ENCODE results near the gene TTC23.

The TTC23 gene

DNA sequence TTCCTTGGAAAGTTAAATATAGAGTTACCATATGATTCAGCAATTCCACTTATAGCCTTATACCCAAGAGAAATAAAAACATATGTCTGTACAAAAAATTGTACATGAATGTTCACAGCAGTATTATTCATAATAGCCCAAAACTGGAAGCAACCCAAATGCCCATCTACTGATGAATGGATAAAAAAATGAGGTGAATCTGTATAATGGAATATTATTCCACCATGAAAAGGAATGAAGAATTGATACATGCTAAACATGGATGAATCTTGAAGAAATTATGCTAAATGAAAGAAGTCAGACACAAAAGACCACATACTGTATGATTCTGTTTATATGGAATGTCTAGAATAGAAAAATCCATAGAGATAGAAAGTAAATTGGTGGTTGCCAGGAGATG is 61.4 kb downstream of the TTC23 start:
- no peak for DNase-seq

DNA sequence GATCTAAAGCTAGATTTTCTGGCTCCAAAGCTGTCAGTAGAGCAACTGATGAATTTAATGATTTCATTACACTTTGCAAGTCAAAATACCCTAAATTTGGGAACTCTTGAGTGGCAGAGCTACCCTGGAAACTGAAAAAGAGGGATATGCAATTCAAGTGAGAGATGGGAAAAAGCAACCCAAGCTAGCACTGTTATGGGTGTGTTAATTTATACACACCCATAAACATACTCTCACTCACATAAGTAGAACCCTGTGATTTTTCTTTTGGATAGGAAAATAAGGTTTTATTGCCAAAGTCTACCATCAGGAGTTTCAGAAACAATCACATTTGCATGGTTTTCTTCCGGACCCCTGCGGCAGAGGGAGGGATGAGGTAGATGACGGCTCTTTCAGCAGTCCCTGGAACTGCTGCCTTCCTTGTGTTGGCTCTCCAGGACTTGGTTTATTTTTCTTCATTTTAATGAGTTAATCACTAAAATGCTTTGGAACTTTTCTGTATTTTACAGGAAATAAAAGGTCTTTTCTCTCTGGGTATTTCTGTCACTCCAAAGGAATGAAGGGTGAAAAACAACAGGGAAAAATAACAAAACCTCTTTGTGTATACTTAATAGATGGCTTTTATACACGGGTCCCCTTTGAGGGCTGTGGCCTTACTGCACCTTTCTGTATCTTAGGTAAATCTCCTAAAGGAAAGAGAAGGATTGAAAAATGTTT is 63.8 kb downstream of the TTC23 start:
- no peak for DNase-seq

DNA sequence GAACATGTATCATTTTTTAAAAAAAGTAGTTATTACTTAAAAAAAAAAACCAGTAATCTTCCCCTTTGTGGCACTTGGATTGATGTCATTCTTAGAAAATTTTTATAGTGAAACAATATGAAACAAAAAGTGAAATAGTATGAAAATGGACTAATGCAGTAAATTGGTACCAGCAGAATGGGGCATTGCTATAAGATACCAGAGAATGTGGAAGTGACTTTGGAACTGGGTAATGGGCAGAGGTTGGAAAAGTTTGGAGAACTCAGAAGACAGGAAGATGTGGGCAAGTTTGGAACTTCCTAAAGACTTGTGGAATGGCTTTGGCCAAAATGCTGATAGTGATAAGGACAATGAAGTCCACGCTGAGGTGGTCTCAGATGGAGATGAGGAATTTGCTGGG is 66.6 kb downstream of the TTC23 start:
- no peak for DNase-seq

DNA sequence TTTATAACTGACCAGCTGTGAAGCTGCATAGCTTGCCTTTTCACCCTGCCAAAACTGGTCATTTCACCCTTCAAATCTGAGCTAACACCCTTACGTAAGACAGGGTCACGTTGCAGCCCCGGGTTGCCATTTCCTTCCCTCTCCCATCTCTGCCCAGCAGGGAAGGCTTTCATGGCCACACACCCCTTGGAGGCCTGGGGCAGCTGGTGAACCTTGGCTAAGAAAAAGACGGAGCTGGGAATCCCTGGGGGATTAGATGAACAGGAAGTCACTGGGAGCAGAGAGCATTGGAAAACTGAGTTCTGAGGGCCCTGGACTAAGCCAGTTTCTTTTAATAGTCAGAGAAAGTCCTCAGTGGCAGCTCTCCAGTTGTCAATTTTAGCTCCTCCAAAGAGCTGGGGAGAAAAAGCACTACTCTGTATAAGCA is 67.8 kb downstream of the TTC23 start:
- DNase-seq = no peak

DNA sequence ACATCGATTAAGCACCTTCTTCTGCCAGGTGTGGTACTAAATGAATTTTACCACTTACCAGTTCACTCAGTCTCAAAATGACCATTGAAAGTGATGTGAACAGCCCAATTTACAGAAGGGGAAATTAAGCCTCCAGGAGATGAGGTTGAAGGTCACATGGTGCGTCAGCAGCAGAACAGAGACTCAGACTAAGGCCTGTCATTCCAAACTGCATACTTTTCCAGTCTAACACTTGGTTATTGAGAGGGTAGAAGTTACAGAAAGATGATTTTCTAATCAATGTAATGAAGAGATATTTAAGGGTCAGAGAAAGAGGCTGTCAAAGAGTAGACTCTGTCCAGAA is 68.4 kb downstream of the TTC23 start:
- no peak for DNase-seq

DNA sequence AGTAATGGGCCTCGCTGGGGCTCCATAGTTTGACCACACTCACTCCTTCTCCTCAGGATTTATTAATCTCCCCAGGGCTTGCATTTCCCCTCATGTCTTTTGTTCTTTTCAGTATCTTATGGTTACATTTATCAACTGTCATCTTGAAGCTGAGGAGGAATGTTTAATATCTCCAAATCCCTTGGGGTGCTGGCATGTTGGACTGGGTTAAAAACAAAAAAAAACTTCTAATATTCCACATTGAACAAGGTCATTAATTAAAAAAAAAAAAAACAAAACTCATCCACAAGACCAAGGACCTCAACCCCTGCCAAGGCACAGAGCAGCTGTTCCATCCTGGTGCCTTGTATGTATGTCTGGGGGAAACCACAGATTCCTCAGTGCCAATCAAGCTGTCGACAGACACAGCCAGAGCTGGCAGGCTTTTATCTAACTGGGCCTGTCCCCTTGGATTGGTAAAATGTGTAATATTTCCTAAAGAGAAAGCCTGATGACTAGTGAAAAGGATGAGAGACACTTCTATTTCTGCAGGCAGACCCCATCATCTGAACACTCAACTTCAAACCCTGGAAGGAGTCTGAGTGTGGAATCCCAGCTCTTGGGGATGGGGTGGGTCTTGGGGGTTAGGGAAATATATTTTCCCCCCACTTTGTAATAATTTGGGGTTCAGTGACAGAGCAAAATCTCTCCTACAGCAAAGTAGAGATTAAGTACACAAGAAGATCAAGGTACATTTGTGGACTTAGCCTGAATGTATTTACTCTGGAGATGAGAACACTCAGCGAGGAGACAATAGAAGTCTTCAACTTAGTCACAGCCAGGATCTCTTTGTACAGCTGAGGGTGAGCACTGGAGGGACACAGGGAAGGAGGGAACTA is 69.1 kb downstream of the TTC23 start:
- no peak for DNase-seq

DNA sequence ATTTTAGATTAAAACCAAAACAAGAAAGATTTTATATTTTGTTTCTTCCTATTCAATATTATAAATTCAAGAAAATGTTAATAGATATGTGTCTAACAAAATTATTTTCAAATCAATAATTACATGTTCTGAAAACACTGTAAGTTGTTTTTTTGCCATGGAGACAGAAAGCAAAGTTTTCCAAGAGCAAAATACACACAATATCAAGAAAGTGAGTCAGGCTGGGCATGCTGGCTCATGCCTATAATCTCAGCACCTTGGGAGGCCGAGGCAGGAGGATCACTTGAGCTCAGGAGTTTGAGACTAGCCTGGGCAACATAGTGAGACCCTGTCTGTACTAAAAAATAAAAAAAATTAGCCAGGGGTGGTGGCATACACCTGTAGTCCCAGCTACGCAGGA is 71.7 kb downstream of the TTC23 start:
- no peak for DNase-seq

DNA sequence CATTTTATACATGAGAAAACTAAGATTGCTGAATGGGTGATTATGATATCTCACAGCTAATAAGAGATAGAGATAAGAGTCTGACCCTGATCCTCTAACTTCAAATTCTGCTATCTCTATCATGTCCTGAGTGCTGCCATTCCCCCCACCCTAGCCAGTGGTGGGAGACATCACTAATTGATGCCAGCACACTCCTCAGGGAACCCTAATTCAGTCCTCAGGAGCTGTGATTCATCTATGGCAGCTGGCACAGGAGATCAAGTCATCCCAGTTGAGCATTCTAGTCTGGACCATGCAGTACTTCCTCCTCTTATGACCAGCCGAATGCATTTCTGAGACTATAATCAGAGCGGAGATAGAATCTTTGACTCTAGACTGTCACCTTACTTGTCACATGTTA is 72.6 kb downstream of the TTC23 start:
- no peak for DNase-seq

DNA sequence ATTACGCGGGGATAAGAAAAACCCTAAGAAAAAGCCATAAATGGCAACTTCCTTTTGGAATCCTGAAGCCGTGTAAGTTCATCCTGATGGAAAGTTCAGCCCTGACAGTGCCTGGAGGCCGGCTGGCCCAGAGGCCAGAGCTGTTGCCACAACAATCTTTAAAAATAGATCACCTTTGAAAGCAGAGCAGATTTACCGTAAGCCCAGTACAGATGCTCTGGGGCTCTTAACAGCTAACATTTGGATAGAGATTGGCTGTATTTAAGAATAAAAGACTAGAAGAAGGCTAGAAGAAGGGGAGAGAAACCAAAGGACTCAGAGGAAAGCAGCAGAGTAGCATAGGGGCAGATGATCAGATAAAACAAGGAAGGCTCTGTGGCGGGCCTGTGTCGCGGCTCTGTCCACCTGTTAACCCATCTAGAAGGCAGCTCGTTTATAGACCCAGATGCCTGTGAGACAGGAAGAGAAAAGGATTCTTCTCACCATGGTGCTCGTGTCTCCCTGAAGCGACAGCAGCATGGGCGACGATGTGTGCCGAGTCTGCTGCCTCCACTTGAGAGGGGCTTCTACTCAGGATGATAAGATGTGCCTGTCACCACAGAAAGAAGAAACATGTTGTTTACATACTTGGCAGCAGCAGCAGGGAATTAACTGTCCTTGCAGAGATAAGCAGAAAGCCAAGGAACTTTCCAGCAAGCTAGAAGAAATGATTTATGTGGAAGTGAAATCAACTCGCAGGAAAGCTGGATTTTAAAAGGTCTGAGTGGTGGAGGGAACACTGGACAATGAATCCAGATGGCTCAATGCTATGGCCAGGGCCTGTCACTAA is 74.6 kb downstream of the TTC23 start:
- no peak for DNase-seq

DNA sequence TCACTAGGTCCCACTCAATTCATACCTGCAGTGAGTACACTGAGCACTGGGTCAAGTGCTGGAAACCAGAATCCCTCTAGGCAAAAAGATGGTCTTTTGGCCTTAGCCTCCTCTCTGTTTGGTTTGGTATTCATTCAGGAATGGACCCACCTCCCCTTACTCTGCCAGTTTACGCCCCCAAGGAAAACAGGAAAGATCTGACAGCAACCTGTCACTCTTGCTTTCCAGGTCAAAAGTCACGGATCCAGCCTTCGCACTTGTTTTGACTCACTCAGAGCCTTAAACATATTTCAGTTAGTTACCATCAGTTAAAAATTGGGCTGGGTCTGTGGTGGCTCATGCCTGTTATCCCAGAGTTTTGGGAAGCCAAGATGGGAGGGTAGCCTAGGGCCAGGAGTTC is 76.4 kb downstream of the TTC23 start:
- DNase-seq = no peak

DNA sequence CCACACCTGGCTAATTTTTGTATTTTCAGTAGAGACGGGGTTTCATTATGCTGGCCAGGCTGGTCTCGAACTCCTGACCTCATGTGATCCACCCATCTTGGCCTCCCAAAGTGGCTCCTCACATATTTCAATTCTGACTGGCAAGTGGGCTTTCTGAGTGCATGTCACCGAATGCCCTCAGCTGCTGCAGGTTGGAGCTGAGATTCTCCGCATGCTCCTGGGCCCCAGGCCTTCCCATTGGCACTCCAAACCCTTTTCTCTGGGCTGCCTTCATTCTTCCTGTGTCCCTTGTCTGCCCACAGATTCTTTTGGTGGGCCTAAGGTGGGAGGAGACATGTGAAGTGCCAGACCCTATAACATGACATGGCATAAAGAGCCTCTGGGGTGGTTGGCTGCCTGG is 77.2 kb downstream of the TTC23 start:
- no peak for DNase-seq

DNA sequence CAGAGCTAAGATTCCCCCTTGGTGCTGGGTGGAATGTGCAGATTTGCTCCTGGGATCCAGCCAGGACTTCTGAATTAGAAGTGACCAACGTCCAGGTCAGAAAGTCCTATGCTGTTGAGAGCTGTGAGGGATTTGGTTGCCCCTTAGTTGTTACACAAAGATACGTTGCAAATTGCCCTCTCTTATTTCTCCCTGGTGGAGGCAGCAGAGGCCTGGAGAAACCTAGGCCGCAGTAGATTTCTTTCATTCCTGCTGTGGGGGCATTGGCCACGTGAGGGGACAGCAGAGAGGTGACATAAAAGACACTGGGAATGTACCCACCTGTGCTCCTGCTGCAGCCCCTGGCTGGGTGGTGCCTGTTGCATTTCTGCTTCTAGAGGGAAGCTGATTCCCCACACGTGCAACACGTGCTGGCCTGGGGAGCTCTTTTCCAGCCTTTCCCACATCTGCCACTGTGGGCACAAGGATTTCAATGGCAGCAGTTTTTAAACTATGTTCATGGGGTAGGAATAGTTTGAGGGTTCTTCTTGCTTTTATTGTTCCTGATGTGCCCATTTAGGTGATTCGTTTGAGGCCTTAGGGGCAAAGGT is 78.8 kb downstream of the TTC23 start:
- DNase-seq = no peak

DNA sequence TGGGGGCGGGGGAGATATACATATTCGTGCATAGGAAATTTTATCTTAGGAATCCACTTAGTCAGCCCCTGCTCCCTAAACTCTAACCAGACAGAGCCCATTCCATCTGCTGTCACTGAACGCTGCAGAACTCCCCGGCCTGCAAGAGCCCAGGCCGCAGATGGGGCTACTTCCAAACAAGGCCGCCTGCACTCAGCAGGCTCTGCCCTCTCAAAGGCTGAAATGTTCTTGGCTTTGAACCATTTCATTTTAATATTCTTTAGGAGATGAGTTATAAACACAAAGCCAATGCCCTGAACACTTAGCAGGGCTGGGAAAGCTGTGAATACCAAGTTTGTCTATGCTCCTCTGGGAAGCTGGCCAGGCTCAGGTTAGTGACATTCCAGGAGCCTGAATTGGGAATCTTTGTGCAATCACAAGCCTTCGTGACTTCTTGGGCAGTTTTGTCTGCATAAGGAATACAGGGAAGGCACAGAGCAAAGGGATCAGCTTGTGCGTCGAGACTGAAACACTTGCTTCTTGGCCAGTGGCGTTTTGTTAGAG is 79.5 kb downstream of the TTC23 start:
- DNase-seq = no peak

DNA sequence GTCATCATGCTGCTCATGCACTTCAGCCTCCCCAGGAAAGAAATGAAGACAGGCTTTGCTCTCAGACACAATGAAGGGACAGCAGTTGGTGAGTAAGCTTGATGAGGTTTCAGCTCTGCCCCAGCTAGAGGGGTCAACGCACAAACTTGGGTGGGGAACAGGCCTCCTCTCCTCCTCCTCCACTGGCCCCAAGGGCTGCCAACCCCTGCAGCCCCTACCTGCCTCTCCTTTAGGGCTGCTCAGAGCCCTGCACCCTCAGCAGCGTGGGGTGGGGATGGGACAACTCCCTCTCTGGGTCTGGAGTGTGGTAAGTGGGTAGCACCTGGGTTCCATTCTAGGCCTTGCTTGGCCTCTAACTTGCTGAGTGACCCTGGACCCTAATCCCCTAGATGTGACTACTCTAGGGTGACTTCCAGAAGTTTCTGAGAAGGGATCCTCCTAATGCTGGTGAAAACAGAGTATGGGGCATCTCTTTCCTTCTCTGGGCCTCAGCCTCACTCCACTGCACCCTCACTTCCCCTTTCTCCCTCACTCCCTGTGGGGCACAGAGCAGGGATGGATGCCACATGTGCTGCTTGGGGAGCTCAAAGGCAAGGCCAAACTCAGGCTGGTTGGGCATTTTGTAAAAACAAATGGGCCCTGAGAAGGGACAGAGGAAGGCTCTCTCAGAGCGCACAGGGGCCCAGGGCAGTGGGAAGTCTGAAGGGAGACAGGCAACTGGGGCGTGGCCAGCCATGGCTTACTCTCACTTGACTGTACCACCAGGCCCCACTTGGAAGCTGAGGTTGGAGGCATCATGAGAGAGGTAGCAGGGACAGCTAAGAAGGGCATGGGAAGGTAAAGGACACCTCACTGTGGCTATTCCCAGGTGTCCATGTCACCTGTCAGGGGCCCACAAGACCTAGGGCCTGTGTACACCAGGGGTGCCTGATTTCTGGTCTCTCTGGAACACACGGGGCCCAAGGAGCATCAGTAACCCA is 80.5 kb downstream of the TTC23 start:
- no peak for DNase-seq

DNA sequence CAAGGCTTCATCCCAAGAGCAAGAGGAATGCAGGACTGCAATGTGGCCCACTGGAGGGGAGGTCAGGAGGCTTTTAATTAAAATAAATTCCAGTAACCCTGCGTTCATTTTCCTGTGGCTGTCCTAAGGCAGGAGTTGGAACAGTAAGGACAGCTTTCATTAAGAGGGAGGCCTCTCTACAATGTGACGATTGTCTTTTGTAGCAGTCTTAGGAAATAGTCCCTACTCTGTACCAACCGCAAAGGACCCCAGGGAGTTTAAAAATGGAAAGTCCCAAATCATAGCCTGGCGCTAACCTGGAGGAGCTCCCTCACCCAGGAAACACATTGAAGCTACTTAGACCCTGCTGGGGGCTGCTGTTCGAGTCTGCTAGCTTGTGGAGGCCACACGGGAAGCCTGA is 81.7 kb downstream of the TTC23 start:
- no peak for DNase-seq

DNA sequence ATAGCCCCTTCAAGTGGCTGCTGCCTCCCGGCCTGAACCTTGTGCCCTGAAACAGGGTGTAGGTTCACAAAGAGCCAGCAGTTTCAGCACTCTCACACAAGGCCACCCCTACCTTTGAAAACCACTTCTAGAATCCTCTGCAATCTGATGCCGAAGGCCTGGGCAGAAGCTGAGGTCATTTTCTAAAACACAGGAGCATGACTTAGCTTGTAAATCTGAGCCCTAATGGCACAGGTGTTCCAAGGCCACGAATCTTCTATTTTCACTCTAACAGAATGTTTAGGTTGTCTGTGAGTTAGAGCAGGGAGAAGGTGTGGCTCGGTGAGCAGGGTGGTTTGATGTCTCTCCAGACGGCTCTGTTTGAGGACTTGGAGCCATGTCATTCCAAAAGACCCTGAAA is 82.2 kb downstream of the TTC23 start:
- DNase-seq = no peak

DNA sequence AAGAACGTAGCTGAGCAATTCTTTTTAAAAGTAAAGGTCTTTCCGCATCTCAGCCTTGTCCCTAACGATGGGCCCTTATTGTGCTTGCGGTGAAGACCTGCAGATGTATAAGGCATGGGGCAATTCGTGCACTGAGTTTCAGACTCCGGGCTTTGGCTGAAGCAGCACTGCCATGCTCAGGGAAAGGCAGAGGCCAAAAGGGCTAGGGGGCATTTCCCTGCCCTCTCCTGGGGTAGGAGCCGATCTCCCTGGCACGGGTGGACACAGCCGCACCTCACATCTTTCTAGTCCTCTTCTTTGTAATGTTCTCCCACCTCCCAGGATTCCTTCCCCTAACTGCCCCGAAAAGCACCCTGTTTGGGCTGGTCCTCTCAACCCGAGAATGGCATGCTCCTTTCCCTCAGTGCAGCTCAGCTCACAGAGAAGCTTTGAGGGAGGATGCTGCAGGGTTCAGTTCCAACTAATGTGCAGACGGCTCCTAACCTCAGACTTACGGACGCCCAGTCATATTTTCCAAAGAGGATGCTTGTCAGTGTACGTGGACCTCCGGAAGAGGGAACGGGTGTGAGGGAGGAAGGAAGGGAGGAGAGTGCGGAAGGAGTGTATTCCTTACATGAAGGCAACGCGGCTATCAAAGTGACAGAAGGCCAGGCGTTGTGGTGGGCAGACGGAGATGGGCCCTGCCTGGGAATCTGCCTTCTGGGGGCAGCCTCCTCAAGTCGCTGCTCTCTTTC is 83.3 kb downstream of the TTC23 start:
- no peak for DNase-seq

DNA sequence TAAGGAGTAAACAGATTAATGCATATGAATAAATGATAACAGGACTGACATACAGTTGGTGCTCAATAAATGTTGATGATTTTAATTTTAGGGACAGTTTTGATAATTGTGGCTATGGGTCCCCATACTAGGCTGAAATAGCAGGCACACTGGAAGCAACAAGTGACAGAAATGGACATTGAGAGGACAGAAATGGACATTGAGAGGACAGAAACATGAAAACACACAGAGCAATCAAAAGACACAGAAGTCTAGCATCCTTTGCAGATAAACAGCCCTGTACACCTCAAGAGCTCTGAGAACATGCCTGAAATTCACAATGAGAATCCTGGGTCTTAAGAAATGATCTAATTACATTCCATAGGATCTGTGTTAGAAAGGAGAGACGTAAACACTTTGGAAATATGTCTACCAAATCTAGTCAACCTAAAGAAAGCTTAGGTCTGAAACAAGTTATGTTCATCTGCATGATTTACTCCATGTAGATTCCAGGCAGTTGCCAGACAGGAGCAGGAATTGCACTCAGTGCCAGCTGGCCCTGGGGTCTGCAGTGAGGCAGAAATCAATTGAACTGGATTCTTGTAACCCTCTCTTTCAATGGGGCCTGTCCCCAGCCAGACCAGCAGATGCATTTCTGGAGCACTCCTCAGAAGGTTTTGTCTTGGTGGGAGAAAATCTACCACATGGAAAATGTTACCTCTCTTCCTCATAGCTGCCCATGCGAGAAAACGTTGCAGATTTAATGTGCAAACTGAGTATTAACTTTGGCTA is 84.2 kb downstream of the TTC23 start:
- no peak for DNase-seq

DNA sequence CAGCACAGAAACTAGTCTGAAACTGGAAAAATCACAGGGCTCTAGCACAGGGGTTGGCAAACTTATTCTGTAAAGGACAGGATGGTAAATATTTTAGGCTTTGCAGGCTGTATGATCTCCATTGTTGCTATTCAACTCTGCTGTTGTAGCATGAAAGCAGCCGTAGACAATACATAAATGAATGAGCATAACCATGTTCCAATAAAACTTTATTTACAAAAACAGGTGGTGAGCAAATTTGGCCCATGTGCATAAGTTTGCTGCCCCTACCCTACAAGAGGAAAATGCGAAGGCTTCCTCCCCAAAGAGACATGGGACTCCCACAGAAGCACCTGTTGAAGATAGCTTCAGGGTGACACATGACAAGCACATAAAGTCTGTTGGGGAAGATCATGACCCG is 85.3 kb downstream of the TTC23 start:
- DNase-seq = no peak
